PFSK-1 (cell line): ENCODE results near the gene PRL.

ENCODE experiments used
- FOXP2 ChIP-seq: optimal IDR thresholded peaks from 2 replicates; pipeline ENCODE3; 2011; ENCODE audit warnings: borderline replicate concordance, control low read depth, inconsistent platforms; ENCODE audit not compliant: insufficient read depth; ENCODE audit errors: extremely low read length, extremely low read depth
- POLR2AphosphoS5 ChIP-seq: IDR thresholded peaks from 2 replicates; pipeline ENCODE4 v1.6.1; 2012; ENCODE audit warnings: low read depth, mild to moderate bottlenecking, control low read depth, low read length, moderate library complexity
- SIN3A ChIP-seq: IDR thresholded peaks from 2 replicates; pipeline ENCODE4 v1.6.1; 2012; ENCODE audit warnings: mild to moderate bottlenecking, low read length, moderate library complexity, borderline replicate concordance; ENCODE audit not compliant: insufficient read depth
- TAF1 ChIP-seq: IDR thresholded peaks from 2 replicates; pipeline ENCODE4 v1.6.1; 2012; ENCODE audit warnings: low read length, control low read depth, borderline replicate concordance; ENCODE audit not compliant: insufficient read depth
- TF ChIP-seq, protein P1 (sequence below), 2 experiments: IDR thresholded peaks; 2 replicates each; pipeline versions ENCODE4 v1.6.1 to v1.8.0; 2011 to 2012; ENCODE audit warnings: low read depth in 2 of 2, low read length in 2 of 2, control low read depth in 1 of 2, inconsistent platforms in 1 of 2, mild to moderate bottlenecking in 1 of 2, moderate library complexity in 1 of 2; ENCODE audit not compliant: insufficient read depth in 1 of 2

PRL gene

GRCh38 chr6:22325481-22325880 lies 28.6 kb upstream of the PRL start:
- no peak for TF ChIP-seq TAF1

DNA sequence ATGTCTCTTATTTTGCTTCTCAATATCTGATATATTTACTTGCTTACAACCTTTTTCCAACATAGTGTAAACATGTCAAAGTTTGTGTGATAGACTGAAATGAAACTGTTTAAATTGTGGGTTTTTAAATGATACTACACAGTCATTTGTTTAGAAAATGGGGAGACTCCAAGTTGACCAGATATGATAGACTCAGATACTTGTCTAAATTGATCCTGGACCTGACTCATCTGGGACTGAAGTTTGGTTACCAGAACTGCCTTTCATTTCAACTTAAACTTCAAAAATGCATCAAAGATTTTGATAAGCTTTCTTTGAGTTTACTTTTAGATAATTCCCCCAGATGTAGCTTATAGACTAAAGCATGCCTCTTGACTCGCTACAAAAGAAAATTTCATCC lies 27.0 kb upstream of the PRL start:
- TF ChIP-seq POLR2AphosphoS5 (no peak), FOXP2 (no peak), SIN3A (no peak), TAF1 (no peak)
- TF ChIP-seq, protein P1, sequence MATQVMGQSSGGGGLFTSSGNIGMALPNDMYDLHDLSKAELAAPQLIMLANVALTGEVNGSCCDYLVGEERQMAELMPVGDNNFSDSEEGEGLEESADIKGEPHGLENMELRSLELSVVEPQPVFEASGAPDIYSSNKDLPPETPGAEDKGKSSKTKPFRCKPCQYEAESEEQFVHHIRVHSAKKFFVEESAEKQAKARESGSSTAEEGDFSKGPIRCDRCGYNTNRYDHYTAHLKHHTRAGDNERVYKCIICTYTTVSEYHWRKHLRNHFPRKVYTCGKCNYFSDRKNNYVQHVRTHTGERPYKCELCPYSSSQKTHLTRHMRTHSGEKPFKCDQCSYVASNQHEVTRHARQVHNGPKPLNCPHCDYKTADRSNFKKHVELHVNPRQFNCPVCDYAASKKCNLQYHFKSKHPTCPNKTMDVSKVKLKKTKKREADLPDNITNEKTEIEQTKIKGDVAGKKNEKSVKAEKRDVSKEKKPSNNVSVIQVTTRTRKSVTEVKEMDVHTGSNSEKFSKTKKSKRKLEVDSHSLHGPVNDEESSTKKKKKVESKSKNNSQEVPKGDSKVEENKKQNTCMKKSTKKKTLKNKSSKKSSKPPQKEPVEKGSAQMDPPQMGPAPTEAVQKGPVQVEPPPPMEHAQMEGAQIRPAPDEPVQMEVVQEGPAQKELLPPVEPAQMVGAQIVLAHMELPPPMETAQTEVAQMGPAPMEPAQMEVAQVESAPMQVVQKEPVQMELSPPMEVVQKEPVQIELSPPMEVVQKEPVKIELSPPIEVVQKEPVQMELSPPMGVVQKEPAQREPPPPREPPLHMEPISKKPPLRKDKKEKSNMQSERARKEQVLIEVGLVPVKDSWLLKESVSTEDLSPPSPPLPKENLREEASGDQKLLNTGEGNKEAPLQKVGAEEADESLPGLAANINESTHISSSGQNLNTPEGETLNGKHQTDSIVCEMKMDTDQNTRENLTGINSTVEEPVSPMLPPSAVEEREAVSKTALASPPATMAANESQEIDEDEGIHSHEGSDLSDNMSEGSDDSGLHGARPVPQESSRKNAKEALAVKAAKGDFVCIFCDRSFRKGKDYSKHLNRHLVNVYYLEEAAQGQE (IDR thresholded peaks at IDR 0.05; ENCODE audit: insufficient read depth in 1 of 2, low read depth in 2 of 2, low read length in 2 of 2), result no peak

GRCh38 chr6:22322103-22323030 lies 25.5 kb upstream of the PRL start:
- TF ChIP-seq SIN3A (no peak), POLR2AphosphoS5 (no peak)

DNA sequence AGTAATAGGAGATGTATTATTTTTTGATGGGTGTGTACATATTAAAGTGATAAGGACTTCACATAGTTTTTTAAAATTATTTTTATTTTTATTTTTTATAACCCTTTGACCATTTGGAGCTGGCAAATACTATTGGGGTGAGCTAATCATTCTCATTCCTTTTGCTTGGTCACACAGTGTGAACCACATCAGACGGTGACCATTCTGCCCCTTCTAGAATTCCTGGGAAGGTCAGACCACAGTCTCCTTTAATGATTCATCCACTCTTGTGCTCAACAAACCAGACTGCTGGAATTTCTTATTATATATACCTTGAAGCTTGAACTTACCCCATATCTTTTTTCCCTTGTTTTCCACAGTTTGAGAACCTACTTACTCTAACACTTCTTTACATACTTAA lies 23.9 kb upstream of the PRL start:
- TF ChIP-seq TAF1, result no peak
- TF ChIP-seq, protein P1 (IDR thresholded peaks at IDR 0.05; ENCODE audit: insufficient read depth in 1 of 2, low read depth in 2 of 2, low read length in 2 of 2), result no peak
- TF ChIP-seq FOXP2, result no peak
- no peak for TF ChIP-seq SIN3A
- no peak for TF ChIP-seq POLR2AphosphoS5

- TF ChIP-seq, protein P1 (IDR thresholded peaks at IDR 0.05; ENCODE audit: insufficient read depth in 1 of 2, low read depth in 2 of 2, low read length in 2 of 2), result no peak
- TF ChIP-seq FOXP2, result no peak
- no peak for TF ChIP-seq POLR2AphosphoS5
- no peak for TF ChIP-seq SIN3A
- TF ChIP-seq TAF1, result no peak
Observed at GRCh38 chr6:22318404-22318803, 21.6 kb upstream of the PRL start.

DNA sequence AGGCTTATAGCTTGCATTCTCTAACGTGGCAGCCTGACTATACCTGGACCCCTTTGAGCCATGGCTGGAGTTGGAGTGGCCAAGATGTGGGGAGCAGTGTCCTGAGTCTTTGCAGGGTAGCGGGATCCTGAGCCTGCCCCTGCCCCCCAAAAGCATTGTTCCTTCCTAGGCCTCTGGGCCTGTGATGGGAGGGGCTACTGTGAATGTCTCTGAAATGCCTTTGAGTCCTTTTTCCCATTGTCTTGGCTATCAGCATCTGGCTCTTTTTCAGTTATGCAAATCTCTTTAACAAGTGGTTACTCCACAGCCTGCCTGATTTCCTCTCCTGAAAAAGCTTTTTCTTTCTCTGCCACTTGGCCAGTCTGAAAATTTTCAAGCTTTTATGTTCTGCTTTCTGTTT lies 17.0 kb upstream of the PRL start:
- TF ChIP-seq TAF1, result no peak
- TF ChIP-seq FOXP2, result no peak
- no peak for TF ChIP-seq SIN3A
- no peak for TF ChIP-seq POLR2AphosphoS5
- TF ChIP-seq, protein P1 (IDR thresholded peaks at IDR 0.05; ENCODE audit: insufficient read depth in 1 of 2, low read depth in 2 of 2, low read length in 2 of 2), result no peak
